ENCODE measurements around the gene RGS7BP.
A peak's percentile ranks its signal among the peaks of the same experiment; 100 is the strongest.

Gene RGS7BP

DNA sequence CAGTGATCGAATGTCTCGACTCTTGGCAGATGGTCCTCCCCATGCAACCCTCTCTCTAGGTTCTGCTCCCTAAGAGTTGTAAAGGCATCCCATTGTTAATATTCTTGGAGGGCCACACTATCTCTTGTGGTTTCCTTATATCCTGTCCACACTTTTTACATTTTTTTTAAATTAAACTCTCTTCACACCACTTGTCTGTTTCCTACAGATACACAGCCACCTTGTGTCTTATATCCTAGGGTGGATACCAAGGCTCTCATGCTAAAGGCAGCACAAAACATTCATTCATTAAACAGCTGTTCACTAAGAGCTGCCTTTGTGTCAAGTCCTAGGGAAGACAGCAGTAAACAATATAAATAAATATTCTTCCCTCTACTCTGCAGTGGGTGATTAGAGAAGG is 124.0 kb downstream of the RGS7BP start:
- DNase-seq (ENCODE audit: low spot score), result no peak

GRCh38 chr5:64632251-64632650 is 126.4 kb downstream of the RGS7BP start:
- no peak for DNase-seq (ENCODE audit: low spot score)

DNA sequence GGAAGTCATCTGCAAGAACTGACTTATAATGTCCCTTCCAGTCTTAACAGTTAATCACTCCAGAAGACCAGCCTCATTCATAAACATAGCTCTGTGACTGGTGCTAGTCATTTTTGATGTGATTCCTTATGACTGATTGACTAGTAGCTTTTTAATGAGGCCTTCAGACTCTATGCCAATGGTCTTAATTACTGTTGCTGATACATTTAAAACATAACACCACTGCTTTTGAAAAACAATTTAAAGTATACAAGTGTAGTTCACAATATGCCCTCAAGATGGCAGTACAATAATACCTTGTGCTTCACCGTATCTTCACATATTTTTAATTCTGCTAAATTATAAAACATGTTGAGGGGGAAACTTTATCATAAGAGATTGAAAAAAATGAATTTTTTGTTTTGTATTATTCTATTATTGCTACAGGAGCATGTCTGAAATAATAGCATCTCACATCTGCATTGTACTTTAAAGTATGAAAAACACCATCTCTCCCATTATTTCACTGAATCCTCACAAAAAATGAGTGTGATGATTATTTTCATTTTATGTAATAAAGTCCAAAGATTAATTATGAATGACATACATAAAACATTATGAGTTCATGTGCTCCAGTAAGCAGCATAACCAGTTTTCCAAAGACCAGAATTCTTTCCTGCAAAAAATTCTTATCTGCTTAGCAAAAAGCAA is 129.3 kb downstream of the RGS7BP start:
- DNase-seq (ENCODE audit: low spot score), result peak; percentile 24

GRCh38 chr5:64637144-64637543 is 131.3 kb downstream of the RGS7BP start:
- DNase-seq (ENCODE audit: low spot score), result no peak

DNA sequence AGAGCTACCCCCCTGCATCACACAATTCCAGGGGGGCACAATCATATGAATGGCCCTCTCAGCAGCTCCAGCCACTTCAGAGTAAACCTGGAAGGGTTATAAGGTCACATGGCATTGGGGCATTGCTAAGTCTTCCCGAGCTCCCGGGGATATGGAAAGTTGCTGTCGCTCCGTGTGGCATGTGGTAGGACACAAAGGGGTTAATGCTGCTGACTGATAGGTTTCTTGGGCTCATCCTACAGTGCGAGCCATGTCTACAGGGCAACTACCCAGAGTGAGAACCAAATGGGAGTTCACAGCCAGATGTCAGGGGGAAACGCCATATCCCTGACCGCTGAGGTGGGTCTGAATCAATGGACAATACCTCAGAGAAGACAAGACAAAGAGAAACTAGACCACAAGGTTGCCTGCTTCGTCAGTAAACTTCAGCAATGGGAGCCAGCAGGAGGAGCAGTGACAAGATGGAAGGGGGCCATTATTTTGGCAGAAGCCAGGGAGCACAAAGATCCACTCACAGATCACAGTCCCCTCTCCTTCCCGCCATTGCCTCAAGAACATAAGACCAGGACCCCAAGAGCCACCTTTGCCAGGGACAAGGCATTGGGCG is 132.1 kb downstream of the RGS7BP start:
- no peak for DNase-seq (ENCODE audit: low spot score)

GRCh38 chr5:64644831-64645230 is 139.0 kb downstream of the RGS7BP start:
- DNase-seq (ENCODE audit: low spot score), result no peak

DNA sequence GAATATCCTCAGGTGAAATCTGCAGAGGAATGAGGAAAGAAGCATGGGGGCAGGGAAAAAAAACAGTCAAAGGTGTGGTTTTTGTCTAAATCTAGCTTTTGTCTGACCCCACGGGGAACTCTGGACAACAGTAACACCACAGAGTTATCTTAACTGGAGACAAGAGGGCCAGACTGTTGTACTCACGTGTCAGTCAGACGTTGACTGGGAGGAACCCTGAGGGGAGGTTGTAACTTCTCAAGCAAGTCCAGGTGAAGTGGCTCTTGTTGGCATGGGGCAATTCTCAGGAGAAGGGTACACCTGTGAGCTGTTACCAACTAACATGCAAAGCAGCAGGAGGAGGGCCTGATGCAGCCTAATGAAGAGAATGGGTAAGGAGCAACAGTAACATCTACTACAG is 140.4 kb downstream of the RGS7BP start:
- DNase-seq (ENCODE audit: low spot score), result no peak

- no peak for DNase-seq (ENCODE audit: low spot score)
Measured at GRCh38 chr5:64649512-64649911, 143.7 kb downstream of the RGS7BP start.

- no peak for DNase-seq (ENCODE audit: low spot score)
Measured at GRCh38 chr5:64653766-64654560, 148.1 kb downstream of the RGS7BP start.

DNA sequence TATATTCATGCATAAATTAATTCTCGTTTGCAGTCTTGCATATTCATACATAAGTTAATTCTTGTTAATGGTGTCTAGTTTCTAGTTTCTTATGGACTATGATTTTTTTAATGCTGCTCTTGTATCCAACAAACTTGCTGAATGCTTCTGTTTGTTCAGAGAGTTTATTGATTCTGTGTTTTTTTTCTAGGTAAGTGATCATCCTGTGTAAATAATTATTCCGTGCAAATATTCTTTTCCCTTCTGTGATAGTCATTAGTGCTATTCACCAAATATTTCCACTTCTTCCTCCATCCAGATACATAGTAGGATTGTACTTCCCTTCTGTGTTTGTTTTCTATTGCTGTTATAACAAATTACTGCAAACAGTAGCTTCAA is 148.7 kb downstream of the RGS7BP start:
- DNase-seq (ENCODE audit: low spot score), result no peak

DNA sequence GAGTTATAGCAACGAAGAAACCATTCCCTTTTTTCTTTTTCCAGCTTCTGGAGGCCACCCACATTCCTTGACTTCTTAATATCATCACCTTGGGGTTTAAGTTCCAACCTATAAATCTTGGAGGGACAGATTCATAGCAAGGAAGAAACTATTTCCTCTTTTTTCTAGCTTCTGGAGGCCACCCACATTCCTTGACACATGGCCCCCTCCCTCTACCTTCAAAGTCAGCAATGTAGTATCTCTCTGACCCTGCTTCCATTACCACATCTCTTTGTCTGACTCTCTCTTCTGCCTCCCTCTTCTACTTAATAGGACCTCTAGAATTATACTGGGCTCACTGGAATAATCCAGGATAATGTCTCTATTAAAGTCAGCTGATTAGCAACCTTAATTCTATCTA is 149.8 kb downstream of the RGS7BP start:
- DNase-seq (ENCODE audit: low spot score), result no peak

DNA sequence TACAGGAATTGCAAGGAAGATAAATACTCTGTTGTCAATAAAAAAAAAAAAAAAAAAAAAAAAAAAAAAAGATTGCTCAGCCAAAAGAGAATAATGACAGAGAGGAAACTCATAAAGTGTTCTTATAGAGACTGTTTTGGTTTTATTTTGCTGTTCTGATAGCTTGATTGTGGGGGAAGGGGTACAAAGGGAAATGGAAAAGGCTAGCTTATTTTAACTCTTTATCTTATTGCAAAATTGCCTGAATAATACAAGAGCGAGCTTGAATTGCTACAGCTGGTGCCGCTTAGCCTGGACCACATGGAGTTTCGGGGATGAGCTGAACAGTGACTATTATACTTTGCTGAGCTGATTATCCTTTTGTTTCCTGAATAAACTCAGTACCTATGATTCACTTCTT is 153.5 kb downstream of the RGS7BP start:
- DNase-seq (ENCODE audit: low spot score), result no peak

Small RNA genes lying within 50 kb of the gene (small RNA-seq; reads per million reads assigned to genes)
- 0 to 0.04 reads per million in 2 experiments for gene RN7SL169P
- 0 reads per million in 2 experiments for gene RNU6-294P

Measured in SK-N-DZ (cell line).